Stimulated activated CD4-positive, alpha-beta T cell treated with anti-CD3 and anti-CD28 coated beads, Interleukin-1b, Interleukin-23, amount 100 ng/mL, for 24 hours (primary cell): ENCODE results near the gene FGF7.
A peak's percentile ranks its signal among the peaks of the same experiment; 100 is the strongest.
"Not testable (repeated sequence)": the region's sequence is repeated elsewhere in the genome, so short reads cannot be mapped to it uniquely, and the experiment has no call there.

Source experiments
- DNase-seq, 4 experiments: peaks; one replicate each; pipeline ENCODE4 v3.0.0-alpha.2; 2020; ENCODE audit warnings: low read depth in 4 of 4, low spot score in 1 of 4

Gene FGF7

DNA sequence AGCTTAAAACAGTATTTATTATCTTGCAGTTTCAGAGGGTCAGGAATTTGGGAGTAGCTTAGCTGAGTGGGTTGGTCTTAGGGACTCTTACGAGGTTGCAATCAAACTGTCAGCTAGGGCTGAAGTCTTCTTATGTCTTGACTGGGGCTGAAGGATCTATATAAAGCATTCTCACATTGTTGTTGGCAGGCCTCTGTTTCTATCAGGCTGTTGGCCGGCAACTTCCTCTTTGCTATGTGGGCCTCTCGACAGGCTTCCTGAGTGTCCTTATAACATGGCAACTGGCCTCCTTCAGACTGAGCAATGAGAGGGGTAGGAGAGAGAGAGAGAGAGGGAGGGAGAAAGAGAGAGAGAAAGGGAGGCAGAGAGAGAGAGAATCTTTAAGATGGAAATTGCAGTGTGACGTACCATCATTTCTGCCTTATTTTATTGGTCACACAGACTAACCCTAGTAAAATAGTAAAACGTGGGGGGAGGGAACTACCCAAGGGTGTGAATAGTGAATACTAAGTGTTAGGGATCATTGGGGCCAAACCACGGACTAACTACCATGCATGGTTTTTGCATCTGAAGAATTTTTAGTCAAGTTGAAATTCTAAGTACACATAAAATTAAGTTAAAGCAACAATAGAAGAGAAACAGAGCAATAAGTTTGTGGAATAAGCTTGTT is 16.1 kb downstream of the FGF7 start:
- no peak for DNase-seq

DNA sequence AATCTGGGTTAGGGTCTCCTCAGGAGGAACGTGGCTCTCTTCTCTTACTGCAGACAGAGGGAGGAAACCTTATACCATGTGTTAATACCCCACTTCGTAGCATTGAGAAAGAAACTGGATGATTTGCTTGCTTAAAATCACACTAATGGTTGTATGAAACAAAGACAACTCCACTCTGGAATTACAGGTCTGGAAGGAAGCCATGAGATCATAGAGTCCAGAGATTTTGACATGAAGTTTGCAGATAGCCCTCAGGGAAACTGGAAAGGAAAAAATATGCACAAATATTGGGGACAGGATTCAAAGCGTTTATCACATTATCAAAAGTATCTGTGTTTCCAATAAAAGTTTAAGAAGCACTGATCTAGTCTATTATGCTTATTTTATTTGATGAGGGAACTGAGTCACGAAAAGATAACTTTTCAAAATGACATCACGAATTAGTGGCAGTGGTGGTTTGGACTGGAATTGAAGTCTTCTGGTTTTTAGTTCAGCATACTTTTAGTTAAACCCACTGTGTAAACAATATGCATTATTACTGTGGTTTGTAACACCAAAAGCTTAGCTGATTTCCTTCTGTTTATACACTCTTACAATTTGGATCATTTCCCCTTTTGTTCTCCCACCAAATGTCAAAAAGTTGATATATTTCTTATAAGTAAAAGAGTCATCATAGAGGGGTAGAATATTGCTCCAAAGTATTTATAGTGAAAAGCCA is 16.8 kb downstream of the FGF7 start:
- no peak for DNase-seq

GRCh38 chr15:49441356-49441755 is 18.3 kb downstream of the FGF7 start:
- DNase-seq: no peak

- DNase-seq: no peak
These were observed 18.8 kb downstream of the FGF7 start for GRCh38 chr15:49441816-49442215.

GRCh38 chr15:49452595-49452994 is 29.6 kb downstream of the FGF7 start:
- DNase-seq: no peak

GRCh38 chr15:49456166-49456565 is 33.1 kb downstream of the FGF7 start:
- DNase-seq: no peak

- no peak for DNase-seq
These were observed 35.1 kb downstream of the FGF7 start for GRCh38 chr15:49458145-49458544.

DNA sequence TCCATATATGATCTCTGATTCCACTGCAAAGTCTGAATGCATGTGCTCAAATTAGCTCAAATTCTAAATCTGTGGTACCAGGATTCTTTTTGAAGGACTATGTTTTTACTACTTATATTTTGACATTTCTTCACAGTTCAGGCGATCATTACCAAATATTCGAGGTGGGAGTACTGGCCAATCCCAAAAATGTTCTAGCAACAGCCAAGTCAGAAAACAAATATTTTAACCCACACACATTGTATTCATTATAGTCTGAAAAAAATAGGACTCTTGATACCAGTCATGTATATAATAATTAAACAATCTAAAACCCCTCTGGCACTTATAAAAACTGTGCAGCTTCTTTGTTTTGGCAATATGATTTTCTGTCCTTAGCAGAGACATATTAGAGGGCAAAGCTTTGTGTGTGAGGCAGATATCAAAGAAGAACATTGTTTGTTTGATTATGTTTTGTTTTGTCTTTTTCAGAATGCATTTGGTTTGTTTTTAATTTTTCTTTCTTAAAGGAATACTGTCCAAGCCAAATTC is 37.4 kb downstream of the FGF7 start:
- DNase-seq: no peak

DNA sequence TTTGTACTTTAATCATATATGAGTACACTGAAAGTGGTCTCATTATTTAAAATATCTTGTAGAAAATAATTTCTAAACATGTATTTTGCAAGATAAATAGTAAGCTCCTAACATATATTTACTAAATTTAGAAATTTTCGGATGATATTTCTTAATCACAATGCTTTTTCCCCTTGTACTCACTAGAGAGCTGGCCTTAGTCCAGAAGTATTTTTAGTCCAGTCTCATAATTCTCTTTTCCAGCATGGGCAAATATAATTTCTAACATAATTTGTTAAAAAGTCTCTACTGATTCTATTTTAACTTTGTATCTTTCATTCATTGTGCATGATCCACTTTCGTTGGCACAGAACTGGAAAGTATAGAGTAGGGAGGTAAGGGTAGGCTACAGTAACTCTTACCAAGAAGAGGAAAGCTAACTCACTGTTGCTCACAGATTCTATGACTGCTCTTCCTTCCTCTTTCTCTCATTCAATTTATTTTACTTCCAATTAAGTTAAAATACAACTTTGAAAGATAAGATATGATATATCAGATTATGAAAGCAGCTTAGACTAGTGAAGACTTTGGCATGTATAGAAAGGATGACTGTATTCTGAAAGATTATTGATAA is 39.3 kb downstream of the FGF7 start:
- no peak for DNase-seq

DNA sequence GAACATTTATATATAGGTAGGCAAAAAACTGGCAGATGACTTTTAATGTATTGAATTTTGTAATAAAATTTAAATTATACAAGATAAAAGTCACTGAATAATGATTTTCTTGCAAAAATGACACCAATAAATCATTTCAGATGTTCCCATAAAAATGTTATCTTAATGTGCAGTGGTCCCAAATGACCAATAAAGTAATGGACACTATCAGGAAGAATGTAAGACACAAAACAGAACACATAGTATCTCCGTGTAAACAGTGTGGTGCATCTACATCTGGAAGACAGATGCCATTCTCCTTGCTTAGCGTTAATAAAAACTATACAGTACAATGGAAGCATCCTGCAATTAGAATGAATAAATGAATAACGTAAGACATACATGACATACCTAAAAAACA is 41.5 kb downstream of the FGF7 start:
- no peak for DNase-seq

GRCh38 chr15:49466119-49466518 is 43.1 kb downstream of the FGF7 start:
- no peak for DNase-seq

DNA sequence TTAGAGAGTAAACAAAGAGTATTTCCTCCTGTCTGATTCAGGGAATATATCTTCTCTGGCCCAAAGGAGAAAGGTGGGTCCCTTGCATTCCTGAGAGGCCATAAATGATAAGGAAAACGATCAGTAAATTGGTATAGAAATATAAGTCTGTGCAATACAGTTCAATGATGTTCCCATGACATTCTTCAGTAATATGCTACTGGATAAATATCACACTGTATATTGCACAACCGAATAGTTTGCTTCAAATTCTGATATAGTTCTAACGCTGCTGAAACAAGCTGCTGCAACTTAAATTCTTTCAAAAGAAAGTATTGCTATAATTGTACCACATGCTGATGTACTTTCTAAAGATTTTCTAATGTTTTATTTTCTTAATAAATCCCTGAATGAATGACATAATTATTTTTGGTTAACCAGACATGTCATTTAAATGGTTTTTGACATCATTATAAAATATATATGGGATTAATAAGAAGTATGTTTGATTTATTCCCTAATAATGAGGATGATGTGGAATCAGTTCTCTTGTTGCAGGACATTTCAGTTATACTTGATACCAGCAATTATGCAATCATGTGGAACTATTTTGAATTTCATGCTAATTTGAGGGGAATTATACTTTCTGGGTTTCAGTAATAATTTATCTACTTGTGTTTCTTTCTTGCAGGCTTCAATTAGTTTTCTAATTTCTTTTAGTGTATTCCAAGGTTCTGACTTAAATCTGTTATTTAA is 44.9 kb downstream of the FGF7 start:
- DNase-seq: no peak

GRCh38 chr15:49468481-49468839 is 45.4 kb downstream of the FGF7 start:
- no peak for DNase-seq

- peak in 3 of 4 experiments; percentile 2 to 16 (median 9) for DNase-seq
These were observed 48.2 kb downstream of the FGF7 start for GRCh38 chr15:49471248-49471647.

DNA sequence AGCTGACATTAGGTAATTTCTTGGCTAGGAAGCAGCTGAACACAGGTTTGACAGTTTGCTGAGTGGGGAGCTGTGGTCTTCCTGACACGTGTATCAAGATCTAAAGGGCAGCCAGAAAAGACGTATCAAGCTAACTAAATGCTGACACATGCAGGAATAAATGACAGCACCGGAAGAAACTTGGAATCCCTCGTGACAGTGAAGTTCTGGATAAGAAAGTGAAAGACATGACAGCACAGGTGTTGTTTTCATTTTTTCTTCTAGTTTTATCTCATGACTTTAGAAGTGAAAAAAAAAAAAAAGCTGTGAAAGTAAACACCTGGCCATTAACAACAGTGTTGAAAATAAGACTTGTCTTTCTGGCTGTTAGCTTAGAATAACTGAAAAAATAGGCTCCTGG is 48.7 kb downstream of the FGF7 start:
- no peak for DNase-seq

DNA sequence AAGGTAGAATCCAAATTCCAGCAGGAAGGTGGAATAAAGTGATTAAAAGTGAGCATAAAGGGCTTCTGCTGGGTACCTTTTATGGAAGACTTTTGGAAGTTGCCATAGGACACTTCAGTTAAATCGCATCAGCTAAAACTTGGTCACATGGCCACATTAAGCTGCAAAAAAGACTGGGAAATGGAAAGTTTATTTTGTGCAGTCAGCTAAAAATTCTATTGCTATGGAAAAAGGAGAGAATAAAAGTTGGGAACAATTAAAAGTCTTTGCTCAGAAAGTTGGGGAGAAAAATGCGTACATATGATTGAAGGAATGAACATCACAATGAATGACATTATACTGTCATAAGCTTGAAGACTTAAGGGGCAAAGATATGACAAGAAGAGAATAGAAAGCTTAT is 49.3 kb downstream of the FGF7 start:
- DNase-seq: no peak

DNA sequence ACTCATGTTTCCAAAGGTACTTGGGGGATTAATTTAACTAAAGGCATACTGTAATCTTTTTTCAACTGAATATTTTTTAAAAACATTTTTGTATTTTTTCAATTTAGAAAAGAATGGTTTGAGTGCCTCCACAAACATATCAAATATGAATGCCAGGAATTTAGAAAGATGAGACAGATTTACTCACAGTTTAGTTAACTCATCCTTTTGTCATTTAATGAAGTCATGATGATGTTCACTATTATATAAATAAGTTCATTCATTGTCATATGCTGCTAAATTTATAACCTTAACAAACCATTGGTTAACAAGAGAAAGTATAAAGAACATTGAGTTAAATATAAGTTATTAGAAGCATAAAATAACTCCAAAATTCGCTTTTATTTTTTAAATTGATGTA is 50.0 kb downstream of the FGF7 start:
- no peak for DNase-seq

DNA sequence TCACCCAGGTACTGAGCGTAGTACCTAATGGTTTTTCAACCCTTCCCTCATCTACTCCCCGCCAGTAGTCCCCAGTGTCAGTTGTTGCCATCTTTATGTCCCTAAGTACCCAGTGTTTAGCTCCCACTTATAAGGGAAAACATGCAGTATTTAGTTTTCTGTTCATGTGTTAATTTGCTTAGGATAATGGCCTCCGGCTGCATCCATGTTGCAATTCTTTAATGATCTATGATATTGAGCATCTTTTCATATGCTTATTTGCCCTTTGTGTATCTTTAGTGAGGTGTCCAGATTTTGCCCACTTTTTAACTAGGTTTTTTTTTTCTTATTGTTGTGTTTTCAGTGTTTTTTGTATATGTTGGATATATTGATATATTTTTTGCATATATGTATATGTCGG is 55.0 kb downstream of the FGF7 start:
- DNase-seq: not testable (repeated sequence)

GRCh38 chr15:49478982-49479381 is 55.9 kb downstream of the FGF7 start:
- DNase-seq: not testable (repeated sequence)

DNA sequence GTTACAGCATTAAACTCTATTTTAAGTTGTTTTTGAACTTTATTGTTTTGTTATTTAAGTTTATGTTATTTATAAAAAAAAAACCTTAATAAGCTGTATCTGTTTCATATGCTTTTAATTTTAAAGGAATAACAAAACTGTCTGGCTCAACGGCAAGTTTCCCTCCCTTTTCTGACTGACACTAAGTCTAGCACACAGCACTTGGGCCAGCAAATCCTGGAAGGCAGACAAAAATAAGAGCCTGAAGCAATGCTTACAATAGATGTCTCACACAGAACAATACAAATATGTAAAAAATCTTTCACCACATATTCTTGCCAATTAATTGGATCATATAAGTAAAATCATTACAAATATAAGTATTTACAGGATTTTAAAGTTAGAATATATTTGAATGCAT is 62.4 kb downstream of the FGF7 start:
- DNase-seq: not testable (repeated sequence)

GRCh38 chr15:49490966-49491365 is 67.9 kb downstream of the FGF7 start:
- no peak for DNase-seq

- no peak for DNase-seq
These were observed 69.1 kb downstream of the FGF7 start for GRCh38 chr15:49492151-49492550.
